Effector memory CD4-positive, alpha-beta T cell (primary cell): Measurements from ENCODE around the gene WDR91.
"Not testable (repeated sequence)": the region's sequence is repeated elsewhere in the genome, so short reads cannot be mapped to it uniquely, and the experiment has no call there.

ENCODE experiments used
- DNase-seq, 3 donors: peaks; one replicate each; pipeline ENCODE4 v3.0.0-alpha.2; 2020
- H3K27ac ChIP-seq: 2 replicates; pipeline ENCODE4 v1.7.0; 2013; ENCODE audit warnings: mild to moderate bottlenecking, low read length, moderate library complexity; ENCODE audit not compliant: insufficient read depth, poor library complexity, severe bottlenecking
- H3K27me3 ChIP-seq: replicated peaks from 2 replicates; pipeline ENCODE4 v1.7.0; 2013; ENCODE audit warnings: mild to moderate bottlenecking, low read length; ENCODE audit not compliant: insufficient read depth, control insufficient read depth, poor library complexity, severe bottlenecking
- H3K36me3 ChIP-seq: 2 replicates; pipeline ENCODE4 v1.7.0; 2013; ENCODE audit warnings: mild to moderate bottlenecking, low read length, moderate library complexity; ENCODE audit not compliant: control insufficient read depth, insufficient read depth
- H3K4me1 ChIP-seq: 2 replicates; pipeline ENCODE4 v1.7.0; 2013; ENCODE audit warnings: low read length, mild to moderate bottlenecking; ENCODE audit not compliant: control insufficient read depth, insufficient read depth, poor library complexity, severe bottlenecking
- H3K4me3 ChIP-seq: 2 replicates; pipeline ENCODE4 v1.7.0; 2013; ENCODE audit warnings: low read length, low read depth, mild to moderate bottlenecking; ENCODE audit not compliant: insufficient read depth, poor library complexity, severe bottlenecking
- H3K9me3 ChIP-seq: 2 replicates; pipeline ENCODE4 v1.7.0; 2013; ENCODE audit warnings: mild to moderate bottlenecking, low read length, moderate library complexity; ENCODE audit not compliant: control insufficient read depth

Gene WDR91

DNA sequence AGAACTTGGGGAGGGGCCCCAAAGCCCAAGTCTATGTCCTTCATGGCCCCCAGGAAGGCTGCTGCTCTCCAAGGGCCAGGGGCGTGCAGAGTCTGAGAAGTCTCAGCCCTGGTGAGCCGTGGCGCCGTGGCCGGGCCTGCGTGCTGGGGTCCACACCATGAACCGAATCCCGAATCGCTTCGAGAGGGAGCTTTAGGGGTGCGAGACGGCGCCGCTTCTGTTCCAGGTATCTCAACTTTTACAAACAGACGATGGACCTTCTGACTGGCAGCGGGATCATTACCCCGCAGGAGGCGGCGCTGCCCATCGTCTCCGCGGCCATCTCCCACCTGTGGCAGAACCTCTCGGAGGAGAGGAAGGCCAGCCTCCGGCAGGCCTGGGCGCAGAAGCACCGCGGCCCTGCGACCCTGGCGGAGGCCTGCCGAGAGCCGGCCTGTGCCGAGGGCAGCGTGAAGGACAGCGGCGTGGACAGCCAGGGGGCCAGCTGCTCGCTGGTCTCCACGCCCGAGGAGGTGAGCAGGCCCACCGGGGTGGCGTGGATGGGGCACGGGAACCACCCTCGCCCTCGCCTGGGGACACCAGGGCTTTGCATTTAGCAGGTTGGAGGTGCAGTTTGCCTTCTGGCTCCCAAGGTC is 35.0 kb upstream of the WDR91 start:
- H3K36me3 ChIP-seq: no peaks in the 10 kb centered on the region
- H3K4me1 ChIP-seq: no peaks in the 10 kb centered on the region
- no peaks in the 10 kb centered on the region for H3K9me3 ChIP-seq
- DNase-seq: no peak
- H3K27ac ChIP-seq: no peak overlapping the region
- no peaks in the 10 kb centered on the region for H3K27me3 ChIP-seq
- no peak overlapping the region for H3K4me3 ChIP-seq

DNA sequence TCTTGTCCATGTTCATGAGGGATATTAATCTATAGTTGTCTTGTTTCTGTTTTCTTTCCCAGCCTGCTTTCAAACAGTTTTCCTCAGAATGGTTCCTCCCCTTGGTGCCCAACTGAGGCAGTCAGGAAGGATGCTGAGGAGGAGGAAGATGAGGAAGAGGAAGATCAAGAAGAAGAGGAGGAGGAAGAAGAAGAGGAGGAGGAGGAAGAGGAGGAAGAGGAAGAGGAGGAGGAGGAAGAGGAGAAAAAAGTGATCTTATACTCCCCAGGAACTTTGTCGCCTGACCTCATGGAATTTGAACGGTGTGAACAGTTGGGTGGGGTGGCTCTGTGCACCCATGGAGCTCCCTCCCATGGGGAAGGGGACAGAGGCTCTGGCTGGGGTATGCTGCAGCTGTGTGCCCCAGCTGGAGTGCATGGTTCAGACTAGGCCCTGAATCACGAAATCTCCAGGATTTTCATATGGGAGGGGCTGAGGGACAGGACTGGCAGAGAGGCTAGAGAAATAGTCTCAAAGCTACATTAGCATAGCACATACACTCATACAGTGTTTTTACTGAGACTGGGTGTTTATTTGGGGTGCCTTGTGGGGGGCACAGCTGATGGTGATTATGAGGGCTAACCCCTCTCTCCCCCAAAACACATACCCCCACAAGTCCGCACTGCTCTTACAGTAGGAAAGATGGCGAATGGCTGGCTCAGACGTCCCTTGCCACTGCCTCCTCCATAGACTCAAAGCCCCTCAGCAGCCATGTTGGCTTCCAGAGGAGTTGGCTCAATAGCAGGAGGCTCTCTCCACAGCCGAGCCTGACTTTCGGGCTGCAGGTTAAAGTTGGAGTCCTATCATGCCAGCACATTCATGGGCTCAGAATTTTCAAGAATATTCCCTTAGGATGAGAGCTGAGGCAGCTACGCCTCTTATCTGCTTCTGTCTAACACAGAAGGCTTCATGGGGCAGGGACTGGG is 34.2 kb upstream of the WDR91 start:
- no peak for DNase-seq
- no peak overlapping the region for H3K4me3 ChIP-seq
- no peaks in the 10 kb centered on the region for H3K27me3 ChIP-seq
- no peaks in the 10 kb centered on the region for H3K9me3 ChIP-seq
- H3K27ac ChIP-seq: no peak overlapping the region
- no peaks in the 10 kb centered on the region for H3K36me3 ChIP-seq
- no peaks in the 10 kb centered on the region for H3K4me1 ChIP-seq

DNA sequence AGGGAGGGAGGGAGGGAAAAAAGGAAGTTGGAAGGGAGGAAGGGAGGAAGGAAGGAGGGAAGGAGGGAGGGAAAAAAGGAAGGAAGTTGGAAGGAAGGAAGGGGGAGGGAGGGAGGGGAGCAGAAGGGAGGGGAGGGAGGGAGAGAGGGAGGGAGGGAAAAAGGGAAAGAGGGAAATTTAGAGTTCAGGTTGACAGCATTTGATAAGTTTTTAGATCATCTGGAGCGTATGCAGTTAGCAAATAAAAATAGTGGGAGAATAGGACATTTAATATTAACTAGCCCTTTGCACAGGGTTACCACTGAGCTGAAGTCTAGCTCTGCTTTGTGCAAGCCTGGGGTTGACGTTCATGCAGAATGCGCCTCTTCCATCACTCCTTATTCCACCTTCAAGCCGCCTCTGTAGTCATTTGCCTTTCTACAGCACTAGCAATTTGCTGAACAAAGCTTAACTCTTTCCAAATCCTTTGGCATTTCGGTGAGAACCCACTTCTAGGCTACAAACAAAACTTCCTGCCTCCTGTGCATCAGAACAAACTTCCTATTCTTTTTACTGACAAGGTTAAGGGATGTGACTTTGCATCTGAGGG is 30.9 kb upstream of the WDR91 start:
- Histone ChIP-seq H3K9me3 (no peaks in the 10 kb centered on the region), H3K4me1 (no peaks in the 10 kb centered on the region), H3K27me3 (no peaks in the 10 kb centered on the region), H3K27ac (no peak overlapping the region), H3K36me3 (no peaks in the 10 kb centered on the region), H3K4me3 (no peak overlapping the region)
- DNase-seq: no peak

DNA sequence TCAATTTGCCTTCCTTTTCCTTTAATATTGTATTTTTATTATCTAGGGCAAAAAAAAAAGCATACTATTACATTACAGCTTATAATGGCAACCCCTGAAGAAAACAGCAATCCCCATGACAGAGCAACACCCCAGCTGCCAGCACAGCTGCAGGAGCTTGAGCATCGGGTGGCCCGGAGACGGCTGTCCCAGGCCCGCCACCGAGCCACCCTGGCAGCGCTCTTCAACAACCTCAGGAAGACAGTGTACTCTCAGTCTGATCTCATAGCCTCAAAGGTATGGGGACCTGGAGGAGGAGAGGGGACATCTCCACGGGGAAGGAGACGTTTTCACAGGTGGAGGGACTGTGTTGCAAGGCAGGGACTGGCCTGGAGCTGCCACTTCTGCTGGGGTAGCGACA is 29.1 kb upstream of the WDR91 start:
- Histone ChIP-seq H3K4me1 (no peaks in the 10 kb centered on the region), H3K27me3 (no peaks in the 10 kb centered on the region), H3K4me3 (no peak overlapping the region), H3K9me3 (no peaks in the 10 kb centered on the region), H3K27ac (no peak overlapping the region), H3K36me3 (no peaks in the 10 kb centered on the region)
- no peak for DNase-seq

DNA sequence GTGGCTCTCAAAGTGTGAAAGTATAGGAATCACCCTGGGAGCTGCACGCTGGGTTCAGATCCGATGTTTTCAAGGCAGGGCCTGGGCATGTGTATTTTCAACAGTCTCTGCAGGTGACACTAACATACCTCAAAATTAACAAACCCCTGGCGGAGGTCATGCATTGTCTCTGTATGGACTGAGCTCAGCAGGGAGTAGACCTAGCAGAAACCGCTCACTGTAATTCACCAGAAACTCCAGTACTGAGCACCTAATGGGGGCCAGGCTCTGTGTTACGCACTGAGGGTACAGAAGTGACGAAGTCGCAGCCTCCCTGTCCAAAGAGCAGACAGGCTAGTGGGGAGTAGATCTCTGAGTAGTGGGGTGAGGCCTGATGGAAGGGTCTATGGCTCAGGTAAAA is 27.9 kb upstream of the WDR91 start:
- Histone ChIP-seq H3K4me1 (no peaks in the 10 kb centered on the region), H3K4me3 (no peak overlapping the region), H3K36me3 (no peaks in the 10 kb centered on the region), H3K9me3 (no peaks in the 10 kb centered on the region), H3K27me3 (no peaks in the 10 kb centered on the region), H3K27ac (no peak overlapping the region)
- no peak for DNase-seq

DNA sequence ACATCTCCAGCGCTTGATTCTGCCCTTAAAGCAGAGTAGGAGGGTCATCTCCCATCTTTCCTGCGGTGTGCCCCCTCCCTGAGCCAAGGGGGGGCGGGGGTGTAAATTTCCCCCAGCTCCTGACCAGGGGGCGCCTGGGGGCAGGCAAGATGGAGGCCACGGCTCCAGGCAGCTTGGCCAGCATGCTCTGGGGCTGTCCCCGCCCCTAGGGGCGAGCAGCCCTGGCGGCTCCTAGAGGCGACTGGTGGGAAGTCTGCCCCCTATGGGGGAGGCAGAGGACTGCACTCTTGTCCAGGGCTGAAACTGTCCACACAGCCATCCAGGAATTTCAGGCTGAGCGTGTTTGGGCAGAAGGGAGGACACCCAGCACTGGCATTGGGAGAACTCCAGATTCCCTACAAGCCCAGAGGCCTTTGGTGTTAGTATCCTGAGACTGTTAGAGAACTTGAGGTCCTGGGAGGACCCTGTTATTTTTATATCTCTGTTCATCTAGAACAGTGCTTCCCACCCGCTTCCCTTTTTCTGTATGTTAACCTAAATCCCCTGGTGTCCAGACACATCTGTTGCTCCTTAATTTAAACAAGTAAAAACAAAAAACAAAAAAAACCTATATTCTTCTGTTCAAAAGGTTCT is 26.9 kb upstream of the WDR91 start:
- no peak for DNase-seq

DNA sequence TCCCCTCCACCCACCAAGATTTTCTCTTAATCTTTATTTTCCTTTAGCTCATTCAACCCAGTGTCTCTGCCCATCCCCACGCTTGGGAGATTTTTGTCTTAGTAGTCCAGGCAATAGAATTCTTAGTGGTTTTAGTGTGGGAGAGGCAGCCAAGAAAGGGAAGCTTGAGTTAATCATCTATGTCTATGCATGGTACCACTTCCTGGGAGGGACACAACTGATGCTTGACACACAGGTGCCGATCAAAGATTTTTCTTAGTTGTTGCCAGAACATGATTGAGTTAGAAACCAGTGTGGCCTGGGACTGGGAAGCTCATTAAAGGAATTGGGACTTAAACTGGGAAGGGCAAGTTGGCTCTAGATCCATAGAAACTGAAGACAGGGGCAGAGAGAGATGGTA is 25.4 kb upstream of the WDR91 start:
- no peaks in the 10 kb centered on the region for H3K27me3 ChIP-seq
- DNase-seq: no peak
- H3K36me3 ChIP-seq: no peaks in the 10 kb centered on the region
- no peaks in the 10 kb centered on the region for H3K4me1 ChIP-seq
- H3K4me3 ChIP-seq: no peak overlapping the region
- H3K27ac ChIP-seq: no peak overlapping the region
- no peaks in the 10 kb centered on the region for H3K9me3 ChIP-seq

More for the DNA sequence above, 26.9 kb upstream of the WDR91 start:
- H3K4me3 ChIP-seq: no peak overlapping the region
- H3K4me1 ChIP-seq: no peaks in the 10 kb centered on the region
- no peaks in the 10 kb centered on the region for H3K36me3 ChIP-seq
- H3K27me3 ChIP-seq: no peaks in the 10 kb centered on the region
- no peak overlapping the region for H3K27ac ChIP-seq
- no peaks in the 10 kb centered on the region for H3K9me3 ChIP-seq

DNA sequence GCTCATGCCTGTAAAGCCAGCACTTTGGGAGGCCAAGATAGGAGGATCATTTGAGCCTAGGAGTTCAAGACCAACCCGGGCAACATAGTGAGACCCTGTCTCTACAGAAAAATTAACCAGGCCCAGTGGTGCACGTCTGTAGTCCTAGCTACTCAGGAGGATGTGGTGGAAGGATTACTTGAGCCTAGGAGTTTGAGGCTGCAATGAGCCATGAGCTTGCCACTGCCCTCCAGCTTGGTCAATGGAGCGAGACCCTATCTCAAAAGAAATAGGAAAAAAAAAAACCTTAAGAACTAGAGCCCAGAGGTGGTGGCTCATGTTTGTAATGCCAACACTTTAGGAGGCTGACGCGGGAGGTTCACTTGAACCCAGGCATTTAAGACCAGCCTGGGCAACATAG is 24.5 kb upstream of the WDR91 start:
- no peaks in the 10 kb centered on the region for H3K27me3 ChIP-seq
- no peaks in the 10 kb centered on the region for H3K4me1 ChIP-seq
- no peaks in the 10 kb centered on the region for H3K9me3 ChIP-seq
- H3K36me3 ChIP-seq: no peaks in the 10 kb centered on the region
- H3K27ac ChIP-seq: no peak overlapping the region
- H3K4me3 ChIP-seq: no peak overlapping the region
- DNase-seq: no peak

DNA sequence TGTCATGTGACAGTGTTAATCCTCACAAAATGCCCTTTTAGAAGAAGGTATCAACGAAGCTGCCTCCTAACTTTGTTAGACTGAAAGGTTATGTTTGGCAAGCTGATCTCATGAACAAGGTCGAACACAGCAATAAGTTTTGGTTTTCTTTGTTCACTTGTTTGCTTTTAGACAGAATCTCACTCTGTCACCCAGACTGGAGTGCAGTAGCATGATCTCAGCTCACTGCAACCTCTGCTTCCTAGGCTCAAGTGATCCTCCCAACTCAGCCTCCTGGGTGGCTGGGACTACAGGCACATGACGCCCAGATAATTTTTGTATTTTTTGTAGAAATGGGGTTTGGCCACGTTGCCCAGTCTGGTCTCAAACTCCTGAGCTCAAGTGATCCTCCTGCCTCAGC is 23.4 kb upstream of the WDR91 start:
- DNase-seq: no peak
- H3K4me1 ChIP-seq: no peaks in the 10 kb centered on the region
- H3K4me3 ChIP-seq: no peak overlapping the region
- H3K36me3 ChIP-seq: no peaks in the 10 kb centered on the region
- H3K27ac ChIP-seq: no peak overlapping the region
- no peaks in the 10 kb centered on the region for H3K27me3 ChIP-seq
- H3K9me3 ChIP-seq: no peaks in the 10 kb centered on the region

DNA sequence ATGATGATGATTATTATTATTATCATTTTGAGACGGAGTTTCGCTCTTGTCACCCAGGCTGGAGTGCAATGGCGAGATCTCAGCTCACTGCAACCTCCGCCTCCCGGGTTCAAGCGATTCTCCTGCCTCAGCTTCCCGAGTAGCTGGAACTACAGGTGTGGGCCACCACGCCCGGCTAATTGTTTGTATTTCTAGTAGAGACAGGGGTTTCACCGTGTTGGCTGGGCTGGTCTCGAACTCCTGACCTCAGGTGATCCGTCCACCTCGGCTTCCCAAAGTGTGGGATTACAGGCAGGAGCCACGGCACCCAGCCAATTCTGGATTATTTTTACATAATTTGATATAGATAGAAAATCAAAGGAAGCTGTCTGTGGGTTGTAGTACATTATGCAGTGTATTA is 22.8 kb upstream of the WDR91 start:
- H3K27ac ChIP-seq, H3K4me1 ChIP-seq, H3K27me3 ChIP-seq, H3K9me3 ChIP-seq, H3K4me3 ChIP-seq, H3K36me3 ChIP-seq, DNase-seq: not testable (repeated sequence)
